Activated CD4-positive, alpha-beta T cell treated with anti-CD3 and anti-CD28 coated beads, Interleukin-2, Interleukin-6, amounts not matched to agents 100 ng/mL and 50 ng/mL, durations not matched to agents 16 hours and 8 hours (primary cell): ENCODE measurements around the gene MFNG.
"Not testable (repeated sequence)": the region's sequence is repeated elsewhere in the genome, so short reads cannot be mapped to it uniquely, and the experiment has no call there.

Experiments
- DNase-seq: peaks from one replicate; pipeline ENCODE4 v3.0.0-alpha.2; 2020

Gene MFNG

DNA sequence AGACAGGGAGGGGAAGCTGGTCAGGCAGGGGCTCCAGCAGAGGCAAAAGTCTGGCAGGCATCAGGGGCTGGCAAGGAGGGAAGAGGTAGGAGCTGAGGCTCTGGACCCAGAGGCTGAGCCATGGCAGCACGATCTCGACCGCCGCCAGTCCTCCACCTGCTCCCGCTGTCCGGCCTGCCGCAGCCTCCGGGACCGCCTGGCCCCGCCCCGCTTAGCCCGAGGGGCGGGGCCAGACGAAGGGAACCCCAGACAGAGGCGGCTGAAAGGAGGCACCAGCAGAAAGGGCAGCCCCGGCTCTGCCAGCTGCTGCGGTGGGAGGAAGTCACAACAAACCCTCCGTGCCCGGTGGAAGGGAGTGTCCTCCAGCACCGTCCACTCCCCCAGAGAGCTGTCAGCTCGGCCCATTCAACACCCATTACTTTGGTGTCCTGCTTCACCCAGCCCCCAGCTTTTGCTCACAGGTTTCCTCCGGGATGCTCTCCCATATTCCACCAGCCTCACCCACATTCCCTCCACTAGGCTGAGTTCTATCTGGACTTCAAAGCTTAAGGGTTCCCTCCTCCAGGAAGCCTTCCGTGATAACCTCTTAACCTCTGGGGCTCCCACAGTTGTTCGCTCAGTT, at the start of gene MFNG:
Gene MFNG, minus strand, starts transcription at position 161 of the 622 bp plus-strand sequence. CDS start 207 bp downstream, outside the sequence.
- DNase-seq: peak; percentile 90

GRCh38 chr22:37535159-37535558, 49.0 kb upstream of the MFNG start:
- no peak for DNase-seq

GRCh38 chr22:37534445-37534844, 48.3 kb upstream of the MFNG start:
- DNase-seq: no peak

GRCh38 chr22:37533995-37534394, 47.8 kb upstream of the MFNG start:
- peak; percentile 52 for DNase-seq

GRCh38 chr22:37529652-37530345, 43.6 kb upstream of the MFNG start:
- no peak for DNase-seq

DNA sequence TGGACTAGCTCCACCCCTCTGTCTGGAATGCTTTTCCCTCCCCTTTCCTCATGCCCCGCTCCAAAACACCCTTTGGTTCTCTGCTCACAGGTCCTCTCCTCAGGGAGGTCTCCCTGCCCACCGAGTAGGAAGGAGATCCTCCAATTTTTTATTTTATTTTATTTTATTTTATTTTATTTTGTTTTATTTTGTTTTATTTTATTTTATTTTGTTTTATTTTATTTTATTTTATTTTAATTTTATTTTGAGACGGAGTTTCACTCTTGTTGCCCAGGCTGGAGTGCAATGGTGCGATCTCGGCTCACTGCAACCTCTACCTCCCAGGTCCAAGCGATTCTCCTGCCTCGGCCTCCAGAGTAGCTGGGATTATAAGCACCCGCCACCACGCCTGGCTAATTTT, 41.8 kb upstream of the MFNG start:
- not testable (repeated sequence) for DNase-seq

- not testable (repeated sequence) for DNase-seq
Observed at GRCh38 chr22:37527081-37527752, 41.0 kb upstream of the MFNG start.

- no peak for DNase-seq
Observed at GRCh38 chr22:37526376-37526775, 40.2 kb upstream of the MFNG start.

DNA sequence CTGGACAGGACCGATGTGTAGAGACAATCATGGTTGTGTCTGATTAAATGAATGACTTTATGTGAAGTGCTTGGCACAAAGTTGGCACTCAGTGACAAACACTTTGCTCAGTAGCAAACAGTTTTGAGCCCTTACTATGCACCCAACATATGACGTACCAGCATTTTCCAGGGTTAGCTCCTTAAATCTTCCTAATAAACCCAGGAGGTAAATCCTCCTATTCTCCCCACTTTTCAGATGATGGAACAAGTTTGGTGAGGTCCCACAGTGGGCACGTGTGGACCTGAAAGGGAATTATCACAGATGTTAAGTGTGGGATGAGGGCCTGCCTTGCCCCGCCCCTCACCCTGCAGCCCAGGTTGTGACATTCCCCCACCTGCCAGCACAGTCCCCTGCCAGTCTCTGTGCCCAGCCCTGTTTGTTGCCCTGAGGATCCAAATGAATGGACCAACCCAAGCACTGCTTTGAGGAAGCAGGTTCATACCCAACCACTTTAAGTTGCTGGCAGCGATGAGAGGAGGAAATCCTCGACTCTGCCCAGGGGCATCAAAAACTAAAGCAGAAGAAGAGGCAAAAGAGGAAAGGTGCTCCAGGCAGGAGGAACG, 39.7 kb upstream of the MFNG start:
- no peak for DNase-seq

DNA sequence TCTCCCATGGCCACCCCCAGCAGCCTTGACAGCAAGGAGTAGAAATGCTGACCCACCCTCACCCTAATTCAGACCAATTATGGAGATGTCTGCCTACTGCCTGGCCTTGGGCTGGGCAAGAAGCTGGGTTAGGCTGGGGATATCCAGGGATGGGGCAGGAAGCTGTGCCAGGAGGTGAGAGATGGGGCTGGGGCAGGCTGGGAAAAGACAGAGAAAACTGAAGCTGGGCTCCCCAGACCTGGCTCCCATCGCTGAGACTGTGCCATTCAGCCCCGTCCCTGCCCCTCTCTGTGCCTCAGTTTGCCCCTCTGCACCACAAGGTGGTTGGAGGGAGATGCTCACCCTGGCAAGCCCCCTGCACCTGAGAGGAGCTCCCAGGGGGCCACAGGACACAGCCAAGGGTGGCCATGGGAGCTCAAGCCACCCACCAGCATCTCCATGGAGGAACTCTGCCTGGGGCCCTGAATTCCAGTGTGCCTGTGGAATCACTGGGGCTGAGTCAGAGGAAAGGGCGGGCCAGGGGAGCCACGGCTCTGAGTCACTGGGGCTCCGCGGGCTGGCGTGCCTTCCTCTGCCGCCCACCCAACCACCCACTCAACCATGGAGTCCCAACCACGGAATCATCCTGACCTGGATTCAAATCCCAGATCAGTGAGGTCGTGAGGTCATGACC, 39.0 kb upstream of the MFNG start:
- DNase-seq: no peak

DNA sequence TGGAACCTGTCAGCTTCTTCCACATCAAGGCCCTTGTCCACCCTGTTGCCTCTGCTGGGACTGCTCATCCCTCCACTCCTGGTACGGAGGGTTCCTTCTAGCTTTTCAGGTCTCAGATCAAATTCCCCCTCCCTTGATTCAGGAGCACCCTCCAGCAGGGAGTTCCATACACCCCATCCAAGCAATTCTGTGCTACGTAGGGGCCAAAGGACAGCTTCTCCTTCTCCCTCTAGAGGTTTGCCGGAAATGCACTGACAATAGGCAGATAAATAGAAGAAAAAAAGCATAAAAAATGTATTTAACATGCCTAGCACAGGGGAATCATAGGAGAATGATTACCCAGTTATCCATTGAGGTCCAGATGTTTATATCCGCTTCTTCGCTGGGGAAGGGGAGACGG, 36.3 kb upstream of the MFNG start:
- DNase-seq: no peak

- DNase-seq: no peak
Observed at GRCh38 chr22:37521236-37521739, 35.1 kb upstream of the MFNG start.

DNA sequence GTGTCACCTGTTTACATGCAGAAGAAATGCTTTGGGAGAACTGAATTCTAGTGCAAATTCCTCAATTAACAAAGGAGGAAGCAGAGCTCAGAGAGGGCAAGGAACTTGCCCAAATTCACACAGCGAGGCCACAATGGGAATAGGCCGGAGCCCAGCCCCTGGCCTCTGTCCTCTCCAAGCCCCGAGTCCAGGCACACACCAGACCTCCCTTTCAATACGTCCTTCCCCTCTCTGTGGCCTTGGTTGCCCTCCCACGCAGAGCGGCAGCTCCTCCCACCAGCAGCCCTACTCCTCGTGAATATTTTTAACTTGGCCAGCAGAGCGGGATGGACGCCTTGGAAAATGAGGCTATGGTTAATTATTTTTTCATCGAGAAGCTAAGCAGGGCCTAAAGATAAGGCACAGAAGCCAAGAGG, 34.6 kb upstream of the MFNG start:
- no peak for DNase-seq

- DNase-seq: no peak
Observed at GRCh38 chr22:37519268-37520195, 33.3 kb upstream of the MFNG start, which contains the start of gene CARD10. TSS of gene CARD10 (minus strand) at chr22:37519415. CDS start at chr22:37519200, 215 bp downstream.

DNA sequence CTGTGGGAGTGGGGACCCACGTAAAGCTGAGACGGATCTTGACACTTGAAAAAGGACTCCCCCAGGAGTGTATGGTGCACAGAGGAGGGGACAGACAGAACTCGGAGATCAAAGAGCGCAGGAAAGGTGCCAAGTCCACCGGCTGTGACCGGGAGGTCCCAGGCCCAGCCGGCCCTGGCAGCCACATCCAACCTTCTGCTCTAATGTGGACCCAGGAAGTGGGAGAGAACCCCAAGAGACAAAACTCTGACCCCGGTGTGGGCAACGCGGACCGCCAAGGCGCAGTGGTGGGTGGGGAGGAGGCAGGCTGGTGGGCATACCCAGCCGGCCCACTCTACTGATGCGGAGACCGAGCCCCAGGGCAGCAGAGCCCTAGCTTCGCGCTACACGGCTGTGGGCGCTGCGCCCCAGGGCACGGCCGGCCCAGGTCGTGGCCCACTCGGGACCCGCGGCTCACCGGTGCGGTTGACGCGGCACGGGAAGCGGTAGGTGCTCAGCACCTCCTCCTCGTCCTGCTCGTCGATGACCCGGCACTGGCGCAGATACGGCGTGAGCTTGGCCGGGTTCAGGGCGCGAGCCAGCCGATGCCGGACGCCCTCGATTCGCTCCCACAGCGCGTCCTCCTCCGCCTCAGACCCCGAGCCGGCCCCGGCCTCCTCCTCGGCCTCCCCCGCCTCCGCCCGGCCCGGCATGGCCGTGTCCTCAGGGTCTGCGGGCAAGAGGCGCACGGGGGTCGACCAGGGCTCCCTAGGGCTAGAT, 32.5 kb upstream of the MFNG start:
- DNase-seq: no peak

- DNase-seq: no peak
Observed at GRCh38 chr22:37517826-37518450, 31.8 kb upstream of the MFNG start.

- no peak for DNase-seq
Observed at GRCh38 chr22:37516456-37516855, 30.3 kb upstream of the MFNG start.

DNA sequence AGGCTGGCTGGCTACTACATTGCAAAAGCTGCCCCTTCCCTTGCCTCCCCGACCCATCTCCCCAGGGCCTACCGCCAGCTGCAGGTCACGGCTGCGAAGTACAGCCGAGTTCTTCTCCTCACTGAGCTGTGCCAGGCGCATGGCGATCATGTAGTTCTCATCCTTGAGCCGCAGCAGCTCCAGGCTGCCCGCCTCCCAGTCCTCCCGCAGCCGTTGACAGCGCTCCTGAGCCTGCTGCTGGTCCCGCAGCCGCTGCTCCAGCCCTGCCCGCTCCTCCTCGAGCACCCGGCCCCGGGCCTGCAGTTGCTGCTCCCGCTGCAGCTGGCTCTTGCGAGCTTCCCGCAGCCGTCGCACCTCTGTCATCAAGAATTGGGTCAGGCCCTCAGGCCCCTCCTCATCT, 29.7 kb upstream of the MFNG start:
- no peak for DNase-seq

DNA sequence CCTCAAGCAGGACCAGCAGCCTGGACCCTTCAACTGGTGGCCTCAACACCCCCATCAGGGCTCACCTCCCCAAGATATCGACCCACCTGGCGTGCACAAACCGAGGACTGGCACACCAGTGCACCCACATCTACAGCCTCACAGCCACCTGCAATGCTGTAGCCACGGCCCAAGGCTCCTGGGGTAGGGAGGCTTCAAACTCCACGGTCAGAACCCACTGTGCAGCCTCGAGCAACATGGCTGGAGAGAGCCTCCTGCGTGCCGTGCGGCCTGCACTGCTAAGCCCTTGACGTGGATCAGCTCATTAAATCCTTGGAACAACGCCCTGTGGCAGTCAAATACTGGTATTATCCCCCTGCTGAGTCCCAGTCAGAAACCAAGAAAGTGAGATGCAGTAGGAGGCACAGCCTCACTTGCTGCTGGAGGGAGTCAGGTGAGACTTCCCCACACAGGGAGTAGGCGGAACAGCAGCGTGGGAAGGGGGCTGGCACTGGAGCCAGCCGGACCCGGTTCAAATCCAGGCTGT, 28.4 kb upstream of the MFNG start:
- DNase-seq: no peak
